HG03095 (cell line): Measurements from ENCODE around the gene OTX1.
"Not testable (repeated sequence)": the region's sequence is repeated elsewhere in the genome, so short reads cannot be mapped to it uniquely, and the experiment has no call there.

Experiments used
- ATAC-seq: cut with Tn5 transposase; IDR thresholded peaks from one replicate; pipeline ENCODE4 v1.9.1; 2021; ENCODE audit warnings: moderate library complexity; ENCODE audit not compliant: unreplicated experiment

OTX1 gene

GRCh38 chr2:63058921-63059792, 8.5 kb downstream of the OTX1 start:
- no peak for ATAC-seq

GRCh38 chr2:63059793-63060471, 9.3 kb downstream of the OTX1 start:
- ATAC-seq = no peak

GRCh38 chr2:63060472-63060991, 9.9 kb downstream of the OTX1 start:
- ATAC-seq = no peak

- ATAC-seq = no peak
Measured at GRCh38 chr2:63064197-63064596, 13.6 kb downstream of the OTX1 start.

GRCh38 chr2:63064661-63065060, 14.0 kb downstream of the OTX1 start:
- no peak for ATAC-seq

- ATAC-seq = no peak
Measured at GRCh38 chr2:63066265-63066664, 15.6 kb downstream of the OTX1 start.

GRCh38 chr2:63066838-63067237, 16.2 kb downstream of the OTX1 start:
- no peak for ATAC-seq

- ATAC-seq = no peak
Measured at GRCh38 chr2:63071664-63072063, 21.0 kb downstream of the OTX1 start.

GRCh38 chr2:63073994-63074393, 23.4 kb downstream of the OTX1 start:
- no peak for ATAC-seq

GRCh38 chr2:63074399-63074798, 23.8 kb downstream of the OTX1 start:
- not testable (repeated sequence) for ATAC-seq

- no peak for ATAC-seq
Measured at GRCh38 chr2:63078852-63079606, 28.4 kb downstream of the OTX1 start.

GRCh38 chr2:63081404-63081803, 30.8 kb downstream of the OTX1 start:
- ATAC-seq = no peak

GRCh38 chr2:63086687-63087086, 36.1 kb downstream of the OTX1 start:
- no peak for ATAC-seq

- no peak for ATAC-seq
Measured at GRCh38 chr2:63092401-63092800, 41.8 kb downstream of the OTX1 start.

GRCh38 chr2:63092857-63093256, 42.2 kb downstream of the OTX1 start:
- ATAC-seq = no peak

- no peak for ATAC-seq
Measured at GRCh38 chr2:63093502-63093901, 42.9 kb downstream of the OTX1 start.

- no peak for ATAC-seq
Measured at GRCh38 chr2:63096491-63096890, 45.9 kb downstream of the OTX1 start.

- no peak for ATAC-seq
Measured at GRCh38 chr2:63099032-63099431, 48.4 kb downstream of the OTX1 start.

GRCh38 chr2:63101954-63102353, 51.3 kb downstream of the OTX1 start:
- ATAC-seq = no peak

GRCh38 chr2:63104482-63104881, 53.9 kb downstream of the OTX1 start:
- no peak for ATAC-seq
